ENCODE results near the gene INPP5A. TPM values are rescaled to one million over a fixed set of nuclear protein-coding genes. Genes with fewer than 3 reads are reported as not detected.

INPP5A gene
- total RNA-seq, 2 donors from 2014 or later = 20.7 to 26.7 TPM

DNA sequence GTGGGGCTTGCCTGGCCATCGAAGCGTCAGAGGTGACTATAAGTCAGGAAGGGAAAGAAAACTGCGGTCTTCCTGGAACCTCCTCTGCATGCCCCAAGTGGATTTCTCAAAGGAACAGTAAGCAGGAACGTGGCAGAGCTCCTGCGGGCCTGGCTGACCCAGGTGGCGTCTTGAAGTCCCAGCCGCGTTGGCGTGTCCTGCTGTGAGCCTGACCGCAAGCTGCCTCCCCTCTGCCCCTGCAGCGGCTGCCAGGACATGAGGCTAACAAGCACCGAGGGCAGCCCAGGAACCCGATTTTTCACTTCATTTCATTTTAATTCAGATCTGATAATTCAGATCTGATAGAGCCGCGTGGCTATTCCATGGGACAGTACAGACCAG lies 193.0 kb downstream of the INPP5A start:
- peaks cover 7% of the 10 kb centered on the region for H3K36me3 Mint-ChIP-seq (ENCODE audit: low read depth)
- no peaks in the 10 kb centered on the region for H3K4me1 Mint-ChIP-seq
- no peak for DNase-seq
- TF ChIP-seq, protein P1, sequence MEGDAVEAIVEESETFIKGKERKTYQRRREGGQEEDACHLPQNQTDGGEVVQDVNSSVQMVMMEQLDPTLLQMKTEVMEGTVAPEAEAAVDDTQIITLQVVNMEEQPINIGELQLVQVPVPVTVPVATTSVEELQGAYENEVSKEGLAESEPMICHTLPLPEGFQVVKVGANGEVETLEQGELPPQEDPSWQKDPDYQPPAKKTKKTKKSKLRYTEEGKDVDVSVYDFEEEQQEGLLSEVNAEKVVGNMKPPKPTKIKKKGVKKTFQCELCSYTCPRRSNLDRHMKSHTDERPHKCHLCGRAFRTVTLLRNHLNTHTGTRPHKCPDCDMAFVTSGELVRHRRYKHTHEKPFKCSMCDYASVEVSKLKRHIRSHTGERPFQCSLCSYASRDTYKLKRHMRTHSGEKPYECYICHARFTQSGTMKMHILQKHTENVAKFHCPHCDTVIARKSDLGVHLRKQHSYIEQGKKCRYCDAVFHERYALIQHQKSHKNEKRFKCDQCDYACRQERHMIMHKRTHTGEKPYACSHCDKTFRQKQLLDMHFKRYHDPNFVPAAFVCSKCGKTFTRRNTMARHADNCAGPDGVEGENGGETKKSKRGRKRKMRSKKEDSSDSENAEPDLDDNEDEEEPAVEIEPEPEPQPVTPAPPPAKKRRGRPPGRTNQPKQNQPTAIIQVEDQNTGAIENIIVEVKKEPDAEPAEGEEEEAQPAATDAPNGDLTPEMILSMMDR (conservative IDR thresholded peaks at IDR 0.05) = no peak
- 91 to 92% methylated on average over 10 to 15 of the region's 15 CpGs for WGBS, 2 experiments (ENCODE audit: insufficient coverage in 1 of 2, insufficient read length in 1 of 2)
- no peaks in the 10 kb centered on the region for H3K4me1 ChIP-seq (ENCODE audit: control insufficient read depth, insufficient read depth, low read length)
- H3K27ac ChIP-seq (ENCODE audit: low read depth, low read length) = no peak overlapping the region
- no peaks in the 10 kb centered on the region for H3K36me3 ChIP-seq (ENCODE audit: control insufficient read depth, insufficient read depth, low read length)
- no peak overlapping the region for H3K4me3 Mint-ChIP-seq
- H3K9ac ChIP-seq (ENCODE audit: extremely low read depth, low read length, poor library complexity, severe bottlenecking) = no peak overlapping the region
- no peak overlapping the region for H3K27ac Mint-ChIP-seq
- H3K27me3 ChIP-seq (ENCODE audit: control insufficient read depth, insufficient read depth, low read length, poor library complexity, severe bottlenecking) = no peaks in the 10 kb centered on the region
- no peak overlapping the region for H3K4me3 ChIP-seq (ENCODE audit: low read length)
- H3K27me3 Mint-ChIP-seq (ENCODE audit: insufficient read depth) = no peaks in the 10 kb centered on the region
- H3K9me3 Mint-ChIP-seq = no peaks in the 10 kb centered on the region
- no peaks in the 10 kb centered on the region for H3K9me3 ChIP-seq (ENCODE audit: control insufficient read depth, low read length)

DNA sequence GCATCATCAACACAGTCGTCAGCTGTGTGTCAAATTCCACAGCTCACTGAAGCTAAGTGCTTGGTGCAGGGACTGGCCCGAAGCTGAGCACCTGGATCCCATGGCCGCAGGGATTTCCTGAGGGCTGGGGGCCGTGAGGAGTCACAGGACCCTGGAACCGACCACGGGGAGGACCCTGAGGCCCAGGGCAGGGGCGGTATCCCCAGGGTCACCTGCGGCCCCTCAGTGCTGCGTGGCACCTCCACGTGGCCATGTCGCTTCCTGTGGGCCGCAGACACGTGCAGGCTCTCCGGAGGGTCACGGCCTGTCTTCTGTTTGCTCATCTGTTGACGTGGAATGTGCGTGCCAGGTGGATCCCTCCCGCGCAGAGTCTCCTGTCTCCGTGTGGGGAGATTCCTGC lies 194.9 kb downstream of the INPP5A start:
- H3K9me3 Mint-ChIP-seq = no peaks in the 10 kb centered on the region
- TF ChIP-seq, protein P1 (conservative IDR thresholded peaks at IDR 0.05) = no peak
- H3K9me3 ChIP-seq (ENCODE audit: control insufficient read depth, low read length) = no peaks in the 10 kb centered on the region
- DNase-seq = no peak
- H3K4me1 Mint-ChIP-seq = no peaks in the 10 kb centered on the region
- H3K9ac ChIP-seq (ENCODE audit: extremely low read depth, low read length, poor library complexity, severe bottlenecking) = no peak overlapping the region
- H3K4me3 ChIP-seq (ENCODE audit: low read length) = no peak overlapping the region
- H3K4me1 ChIP-seq (ENCODE audit: control insufficient read depth, insufficient read depth, low read length) = no peaks in the 10 kb centered on the region
- H3K27me3 ChIP-seq (ENCODE audit: control insufficient read depth, insufficient read depth, low read length, poor library complexity, severe bottlenecking) = no peaks in the 10 kb centered on the region
- no peak overlapping the region for H3K4me3 Mint-ChIP-seq
- H3K27me3 Mint-ChIP-seq (ENCODE audit: insufficient read depth) = no peaks in the 10 kb centered on the region
- no peaks in the 10 kb centered on the region for H3K36me3 Mint-ChIP-seq (ENCODE audit: low read depth)
- H3K27ac ChIP-seq (ENCODE audit: low read depth, low read length) = no peak overlapping the region
- no peaks in the 10 kb centered on the region for H3K36me3 ChIP-seq (ENCODE audit: control insufficient read depth, insufficient read depth, low read length)
- WGBS, 2 experiments (ENCODE audit: insufficient coverage in 1 of 2, insufficient read length in 1 of 2) = 88 to 94% methylated on average over 17 to 20 of the region's 20 CpGs
- H3K27ac Mint-ChIP-seq = no peak overlapping the region

DNA sequence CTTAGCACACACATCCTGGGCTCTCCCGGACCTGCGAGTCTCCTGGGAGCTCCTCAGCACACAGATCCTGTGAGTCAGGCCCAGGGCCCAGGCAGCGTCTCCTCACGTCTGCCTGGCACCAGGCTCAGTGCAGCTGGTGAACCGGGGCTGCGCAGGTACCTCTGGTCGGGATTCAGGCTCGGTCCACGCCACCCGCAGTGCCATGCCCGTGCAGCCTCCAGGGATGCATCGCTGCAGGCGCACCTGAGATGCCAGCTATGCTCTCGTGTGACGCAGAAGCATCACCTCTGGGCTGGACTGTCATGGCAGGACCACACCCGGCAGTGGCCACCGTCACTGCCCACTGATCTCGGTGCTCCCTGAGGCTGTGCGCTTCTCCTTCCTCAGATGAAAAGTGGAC lies 196.3 kb downstream of the INPP5A start:
- Mint-ChIP-seq H3K27me3 (ENCODE audit: insufficient read depth) (no peaks in the 10 kb centered on the region), H3K4me3 (no peak overlapping the region), H3K4me1 (no peaks in the 10 kb centered on the region), H3K36me3 (ENCODE audit: low read depth) (no peaks in the 10 kb centered on the region), H3K9me3 (no peaks in the 10 kb centered on the region), H3K27ac (no peak overlapping the region)
- H3K4me1 ChIP-seq (ENCODE audit: control insufficient read depth, insufficient read depth, low read length) = no peaks in the 10 kb centered on the region
- 95 to 97% methylated on average over 19 of the region's 19 CpGs for WGBS, 2 experiments (ENCODE audit: insufficient coverage in 1 of 2, insufficient read length in 1 of 2)
- no peak overlapping the region for H3K9ac ChIP-seq (ENCODE audit: extremely low read depth, low read length, poor library complexity, severe bottlenecking)
- no peaks in the 10 kb centered on the region for H3K36me3 ChIP-seq (ENCODE audit: control insufficient read depth, insufficient read depth, low read length)
- H3K4me3 ChIP-seq (ENCODE audit: low read length) = no peak overlapping the region
- no peaks in the 10 kb centered on the region for H3K9me3 ChIP-seq (ENCODE audit: control insufficient read depth, low read length)
- H3K27ac ChIP-seq (ENCODE audit: low read depth, low read length) = no peak overlapping the region
- TF ChIP-seq, protein P1 (conservative IDR thresholded peaks at IDR 0.05) = no peak
- DNase-seq = no peak
- no peaks in the 10 kb centered on the region for H3K27me3 ChIP-seq (ENCODE audit: control insufficient read depth, insufficient read depth, low read length, poor library complexity, severe bottlenecking)
